ENCODE data around the gene NTHL1. TPM values are rescaled to one million over a fixed set of nuclear protein-coding genes. Genes with fewer than 3 reads are reported as not detected.
A peak's percentile ranks its signal among the peaks of the same experiment; 100 is the strongest.

Gene NTHL1
- total and polyA plus RNA-seq, 2 of the 13 experiments (the other 11 are each of a cell fraction or from before 2014, with no cell fraction given), result 47.5 to 64.9 TPM

DNA sequence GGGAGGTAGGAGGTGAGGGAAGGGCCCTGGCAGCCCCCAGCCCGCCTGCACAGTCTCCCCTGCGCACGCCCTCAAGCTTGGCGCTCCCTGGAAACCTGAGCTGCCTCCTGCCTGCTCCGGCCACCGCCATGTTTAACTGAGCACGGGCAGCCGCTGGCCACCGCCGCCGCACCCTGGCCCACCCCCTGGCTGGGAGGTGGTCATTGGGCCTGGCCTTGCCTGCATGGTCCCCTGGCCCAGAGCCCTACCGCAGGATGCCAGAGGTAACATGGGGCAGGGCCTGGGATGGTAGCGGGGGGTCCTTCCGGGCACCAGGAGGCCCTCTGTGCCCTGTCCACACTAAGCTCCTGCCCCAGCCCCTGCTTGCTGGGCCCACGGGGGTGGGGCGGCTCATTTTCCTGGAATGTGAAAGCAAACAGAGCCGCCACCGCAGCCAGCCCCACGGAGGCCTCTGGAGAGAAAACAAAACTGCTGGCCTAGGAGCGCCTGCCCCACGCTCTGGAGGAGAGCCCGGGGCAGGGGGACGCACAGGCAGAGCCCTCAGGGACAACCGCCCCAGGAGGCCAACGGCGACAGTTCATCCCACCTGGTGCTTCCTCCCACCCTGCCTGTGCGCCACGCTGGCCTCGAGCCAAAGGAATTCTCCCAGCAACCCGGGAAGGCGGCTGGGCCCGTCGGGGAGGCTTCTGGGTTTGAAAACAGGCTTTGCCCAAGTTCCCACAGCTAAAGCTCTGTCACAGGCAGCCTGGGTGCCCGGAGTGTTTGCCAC lies 12.0 kb downstream of the NTHL1 start (continued):
- TF ChIP-seq, protein P1, sequence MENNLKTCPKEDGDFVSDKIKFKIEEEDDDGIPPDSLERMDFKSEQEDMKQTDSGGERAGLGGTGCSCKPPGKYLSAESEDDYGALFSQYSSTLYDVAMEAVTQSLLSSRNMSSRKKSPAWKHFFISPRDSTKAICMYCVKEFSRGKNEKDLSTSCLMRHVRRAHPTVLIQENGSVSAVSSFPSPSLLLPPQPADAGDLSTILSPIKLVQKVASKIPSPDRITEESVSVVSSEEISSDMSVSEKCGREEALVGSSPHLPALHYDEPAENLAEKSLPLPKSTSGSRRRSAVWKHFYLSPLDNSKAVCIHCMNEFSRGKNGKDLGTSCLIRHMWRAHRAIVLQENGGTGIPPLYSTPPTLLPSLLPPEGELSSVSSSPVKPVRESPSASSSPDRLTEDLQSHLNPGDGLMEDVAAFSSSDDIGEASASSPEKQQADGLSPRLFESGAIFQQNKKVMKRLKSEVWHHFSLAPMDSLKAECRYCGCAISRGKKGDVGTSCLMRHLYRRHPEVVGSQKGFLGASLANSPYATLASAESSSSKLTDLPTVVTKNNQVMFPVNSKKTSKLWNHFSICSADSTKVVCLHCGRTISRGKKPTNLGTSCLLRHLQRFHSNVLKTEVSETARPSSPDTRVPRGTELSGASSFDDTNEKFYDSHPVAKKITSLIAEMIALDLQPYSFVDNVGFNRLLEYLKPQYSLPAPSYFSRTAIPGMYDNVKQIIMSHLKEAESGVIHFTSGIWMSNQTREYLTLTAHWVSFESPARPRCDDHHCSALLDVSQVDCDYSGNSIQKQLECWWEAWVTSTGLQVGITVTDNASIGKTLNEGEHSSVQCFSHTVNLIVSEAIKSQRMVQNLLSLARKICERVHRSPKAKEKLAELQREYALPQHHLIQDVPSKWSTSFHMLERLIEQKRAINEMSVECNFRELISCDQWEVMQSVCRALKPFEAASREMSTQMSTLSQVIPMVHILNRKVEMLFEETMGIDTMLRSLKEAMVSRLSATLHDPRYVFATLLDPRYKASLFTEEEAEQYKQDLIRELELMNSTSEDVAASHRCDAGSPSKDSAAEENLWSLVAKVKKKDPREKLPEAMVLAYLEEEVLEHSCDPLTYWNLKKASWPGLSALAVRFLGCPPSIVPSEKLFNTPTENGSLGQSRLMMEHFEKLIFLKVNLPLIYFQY (CRISPR knock-in tag; IDR thresholded peaks at IDR 0.05; ENCODE audit: borderline replicate concordance), result peak; percentile 76; the same call in 1 of the 2 replicates
- TF ChIP-seq, protein P2, sequence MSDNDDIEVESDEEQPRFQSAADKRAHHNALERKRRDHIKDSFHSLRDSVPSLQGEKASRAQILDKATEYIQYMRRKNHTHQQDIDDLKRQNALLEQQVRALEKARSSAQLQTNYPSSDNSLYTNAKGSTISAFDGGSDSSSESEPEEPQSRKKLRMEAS (IDR thresholded peaks at IDR 0.05), result peak; percentile 69
- TF ChIP-seq KLF13 (CRISPR knock-in tag; IDR thresholded peaks at IDR 0.05) (0 out of 2 replicates have a peak, but pooled peaks have one; percentile 58), SIX1 (CRISPR knock-in tag; IDR thresholded peaks at IDR 0.05; ENCODE audit: borderline replicate concordance) (peak; percentile 44; the same call in 1 of the 2 replicates), RXRB (CRISPR knock-in tag; IDR thresholded peaks at IDR 0.05; ENCODE audit: borderline replicate concordance) (peak; percentile 78), ZNF253 (CRISPR knock-in tag; IDR thresholded peaks at IDR 0.05; ENCODE audit: borderline replicate concordance) (no peak), IKZF4 (CRISPR knock-in tag; IDR thresholded peaks at IDR 0.05; ENCODE audit: borderline replicate concordance, low read depth, not compliant biosample characterization) (peak; percentile 86), KMT2B (CRISPR knock-in tag; IDR thresholded peaks at IDR 0.05) (peak; percentile 66; the same call in 1 of the 2 replicates), RAD21 (CRISPR knock-in tag; IDR thresholded peaks at IDR 0.05) (0 out of 2 replicates have a peak, but pooled peaks have one; percentile 6), TEAD2 (CRISPR knock-in tag; IDR thresholded peaks at IDR 0.05) (0 out of 2 replicates have a peak, but pooled peaks have one; percentile 36)
- TF ChIP-seq, protein P3, sequence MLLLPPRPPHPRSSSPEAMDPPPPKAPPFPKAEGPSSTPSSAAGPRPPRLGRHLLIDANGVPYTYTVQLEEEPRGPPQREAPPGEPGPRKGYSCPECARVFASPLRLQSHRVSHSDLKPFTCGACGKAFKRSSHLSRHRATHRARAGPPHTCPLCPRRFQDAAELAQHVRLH (CRISPR knock-in tag; IDR thresholded peaks at IDR 0.05; ENCODE audit: borderline replicate concordance, low read depth), result 0 out of 2 replicates have a peak, but pooled peaks have one; percentile 70
- TF ChIP-seq, protein P4, sequence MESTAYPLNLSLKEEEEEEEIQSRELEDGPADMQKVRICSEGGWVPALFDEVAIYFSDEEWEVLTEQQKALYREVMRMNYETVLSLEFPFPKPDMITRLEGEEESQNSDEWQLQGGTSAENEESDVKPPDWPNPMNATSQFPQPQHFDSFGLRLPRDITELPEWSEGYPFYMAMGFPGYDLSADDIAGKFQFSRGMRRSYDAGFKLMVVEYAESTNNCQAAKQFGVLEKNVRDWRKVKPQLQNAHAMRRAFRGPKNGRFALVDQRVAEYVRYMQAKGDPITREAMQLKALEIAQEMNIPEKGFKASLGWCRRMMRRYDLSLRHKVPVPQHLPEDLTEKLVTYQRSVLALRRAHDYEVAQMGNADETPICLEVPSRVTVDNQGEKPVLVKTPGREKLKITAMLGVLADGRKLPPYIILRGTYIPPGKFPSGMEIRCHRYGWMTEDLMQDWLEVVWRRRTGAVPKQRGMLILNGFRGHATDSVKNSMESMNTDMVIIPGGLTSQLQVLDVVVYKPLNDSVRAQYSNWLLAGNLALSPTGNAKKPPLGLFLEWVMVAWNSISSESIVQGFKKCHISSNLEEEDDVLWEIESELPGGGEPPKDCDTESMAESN (CRISPR knock-in tag; conservative IDR thresholded peaks at IDR 0.05), result no peak
- TF ChIP-seq, protein P5, sequence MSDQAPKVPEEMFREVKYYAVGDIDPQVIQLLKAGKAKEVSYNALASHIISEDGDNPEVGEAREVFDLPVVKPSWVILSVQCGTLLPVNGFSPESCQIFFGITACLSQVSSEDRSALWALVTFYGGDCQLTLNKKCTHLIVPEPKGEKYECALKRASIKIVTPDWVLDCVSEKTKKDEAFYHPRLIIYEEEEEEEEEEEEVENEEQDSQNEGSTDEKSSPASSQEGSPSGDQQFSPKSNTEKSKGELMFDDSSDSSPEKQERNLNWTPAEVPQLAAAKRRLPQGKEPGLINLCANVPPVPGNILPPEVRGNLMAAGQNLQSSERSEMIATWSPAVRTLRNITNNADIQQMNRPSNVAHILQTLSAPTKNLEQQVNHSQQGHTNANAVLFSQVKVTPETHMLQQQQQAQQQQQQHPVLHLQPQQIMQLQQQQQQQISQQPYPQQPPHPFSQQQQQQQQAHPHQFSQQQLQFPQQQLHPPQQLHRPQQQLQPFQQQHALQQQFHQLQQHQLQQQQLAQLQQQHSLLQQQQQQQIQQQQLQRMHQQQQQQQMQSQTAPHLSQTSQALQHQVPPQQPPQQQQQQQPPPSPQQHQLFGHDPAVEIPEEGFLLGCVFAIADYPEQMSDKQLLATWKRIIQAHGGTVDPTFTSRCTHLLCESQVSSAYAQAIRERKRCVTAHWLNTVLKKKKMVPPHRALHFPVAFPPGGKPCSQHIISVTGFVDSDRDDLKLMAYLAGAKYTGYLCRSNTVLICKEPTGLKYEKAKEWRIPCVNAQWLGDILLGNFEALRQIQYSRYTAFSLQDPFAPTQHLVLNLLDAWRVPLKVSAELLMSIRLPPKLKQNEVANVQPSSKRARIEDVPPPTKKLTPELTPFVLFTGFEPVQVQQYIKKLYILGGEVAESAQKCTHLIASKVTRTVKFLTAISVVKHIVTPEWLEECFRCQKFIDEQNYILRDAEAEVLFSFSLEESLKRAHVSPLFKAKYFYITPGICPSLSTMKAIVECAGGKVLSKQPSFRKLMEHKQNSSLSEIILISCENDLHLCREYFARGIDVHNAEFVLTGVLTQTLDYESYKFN (CRISPR knock-in tag; conservative IDR thresholded peaks at IDR 0.05), result peak; percentile 91
- TF ChIP-seq, protein P6, sequence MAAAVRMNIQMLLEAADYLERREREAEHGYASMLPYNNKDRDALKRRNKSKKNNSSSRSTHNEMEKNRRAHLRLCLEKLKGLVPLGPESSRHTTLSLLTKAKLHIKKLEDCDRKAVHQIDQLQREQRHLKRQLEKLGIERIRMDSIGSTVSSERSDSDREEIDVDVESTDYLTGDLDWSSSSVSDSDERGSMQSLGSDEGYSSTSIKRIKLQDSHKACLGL (CRISPR knock-in tag; IDR thresholded peaks at IDR 0.05), result peak; percentile 58; the same call in 1 of the 2 replicates
- TF ChIP-seq, protein P7, sequence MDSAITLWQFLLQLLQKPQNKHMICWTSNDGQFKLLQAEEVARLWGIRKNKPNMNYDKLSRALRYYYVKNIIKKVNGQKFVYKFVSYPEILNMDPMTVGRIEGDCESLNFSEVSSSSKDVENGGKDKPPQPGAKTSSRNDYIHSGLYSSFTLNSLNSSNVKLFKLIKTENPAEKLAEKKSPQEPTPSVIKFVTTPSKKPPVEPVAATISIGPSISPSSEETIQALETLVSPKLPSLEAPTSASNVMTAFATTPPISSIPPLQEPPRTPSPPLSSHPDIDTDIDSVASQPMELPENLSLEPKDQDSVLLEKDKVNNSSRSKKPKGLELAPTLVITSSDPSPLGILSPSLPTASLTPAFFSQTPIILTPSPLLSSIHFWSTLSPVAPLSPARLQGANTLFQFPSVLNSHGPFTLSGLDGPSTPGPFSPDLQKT (CRISPR knock-in tag; IDR thresholded peaks at IDR 0.05; ENCODE audit: borderline replicate concordance), result no peak
